Measurements from ENCODE around the gene NSF.

Gene NSF

GRCh38 chr17:46772475-46773220 lies 182.2 kb downstream of the NSF start:
- TF ChIP-seq TAF1 (IDR thresholded peaks at IDR 0.05; ENCODE audit: borderline replicate concordance, insufficient read depth, low read length): no peak

DNA sequence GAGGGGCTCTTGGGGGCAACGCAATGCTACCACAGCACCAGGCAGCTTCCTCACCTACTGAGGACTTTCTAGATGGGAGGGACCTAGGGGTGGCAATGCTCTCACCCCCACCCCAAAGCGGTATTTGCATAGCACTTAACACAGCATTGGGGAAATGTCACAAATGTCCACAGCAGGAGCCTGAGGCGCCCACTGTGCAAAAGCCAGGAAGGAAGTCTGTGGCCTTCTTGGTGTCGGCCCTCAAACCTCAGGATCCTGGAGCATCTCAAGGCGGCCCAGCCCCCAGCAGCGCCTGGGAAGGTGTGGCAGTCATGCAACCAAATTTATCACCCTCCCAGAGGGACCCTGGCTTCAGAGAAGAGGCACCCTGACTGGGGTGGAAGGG lies 182.7 kb downstream of the NSF start:
- TF ChIP-seq TAF1 (IDR thresholded peaks at IDR 0.05; ENCODE audit: borderline replicate concordance, insufficient read depth, low read length): no peak
- no peak for TF ChIP-seq FOXP2 (optimal IDR thresholded peaks at IDR 0.05; ENCODE audit: borderline replicate concordance, extremely low read depth, extremely low read length, insufficient read depth)
- no peak for TF ChIP-seq POLR2AphosphoS5 (IDR thresholded peaks at IDR 0.05; ENCODE audit: low read depth, low read length)
- TF ChIP-seq SIN3A (IDR thresholded peaks at IDR 0.05; ENCODE audit: borderline replicate concordance, insufficient read depth, low read length): no peak
- TF ChIP-seq REST (IDR thresholded peaks at IDR 0.05; ENCODE audit: insufficient read depth in 1 of 2, low read depth in 2 of 2, low read length in 2 of 2): no peak

GRCh38 chr17:46773676-46774075 lies 183.2 kb downstream of the NSF start:
- TF ChIP-seq SIN3A (IDR thresholded peaks at IDR 0.05; ENCODE audit: borderline replicate concordance, insufficient read depth, low read length) (no peak), POLR2AphosphoS5 (IDR thresholded peaks at IDR 0.05; ENCODE audit: low read depth, low read length) (no peak), REST (IDR thresholded peaks at IDR 0.05; ENCODE audit: insufficient read depth in 1 of 2, low read depth in 2 of 2, low read length in 2 of 2) (no peak), TAF1 (IDR thresholded peaks at IDR 0.05; ENCODE audit: borderline replicate concordance, insufficient read depth, low read length) (no peak), FOXP2 (optimal IDR thresholded peaks at IDR 0.05; ENCODE audit: borderline replicate concordance, extremely low read depth, extremely low read length, insufficient read depth) (no peak)

DNA sequence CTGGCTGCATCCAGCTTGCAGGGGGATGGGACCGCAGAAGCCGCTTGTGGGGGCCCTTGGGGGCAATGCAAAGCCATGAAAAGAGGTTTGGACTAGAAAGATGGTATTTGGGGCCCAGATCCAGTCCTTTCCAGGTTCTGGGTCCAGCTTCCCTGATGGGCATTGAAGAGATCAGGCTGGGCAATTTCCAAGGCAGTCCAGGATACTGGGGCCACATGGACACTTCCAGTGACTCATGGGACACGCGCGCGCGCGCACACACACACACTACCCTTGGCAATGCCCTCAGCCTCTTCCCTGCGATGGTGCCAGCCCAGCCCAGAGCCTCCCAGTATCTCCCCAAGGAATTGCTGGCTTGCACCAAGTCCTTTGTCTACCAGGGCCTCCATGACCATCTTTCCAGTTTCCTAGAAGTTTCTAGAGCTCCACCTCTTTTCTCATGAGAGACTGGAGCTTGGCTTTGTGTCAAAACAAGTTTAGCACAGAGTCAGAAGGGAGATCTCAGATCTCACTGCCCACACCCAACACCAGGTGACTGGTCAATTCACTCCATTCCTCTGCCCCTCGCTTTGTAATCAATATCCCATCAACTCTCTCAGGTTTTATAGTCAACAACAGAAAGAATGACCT lies 183.8 kb downstream of the NSF start:
- TF ChIP-seq SIN3A (IDR thresholded peaks at IDR 0.05; ENCODE audit: borderline replicate concordance, insufficient read depth, low read length) (no peak), REST (IDR thresholded peaks at IDR 0.05; ENCODE audit: insufficient read depth in 1 of 2, low read depth in 2 of 2, low read length in 2 of 2) (no peak), FOXP2 (optimal IDR thresholded peaks at IDR 0.05; ENCODE audit: borderline replicate concordance, extremely low read depth, extremely low read length, insufficient read depth) (no peak), POLR2AphosphoS5 (IDR thresholded peaks at IDR 0.05; ENCODE audit: low read depth, low read length) (no peak), TAF1 (IDR thresholded peaks at IDR 0.05; ENCODE audit: borderline replicate concordance, insufficient read depth, low read length) (no peak)

GRCh38 chr17:46776298-46777005 lies 186.0 kb downstream of the NSF start:
- no peak for TF ChIP-seq FOXP2 (optimal IDR thresholded peaks at IDR 0.05; ENCODE audit: borderline replicate concordance, extremely low read depth, extremely low read length, insufficient read depth)
- TF ChIP-seq SIN3A (IDR thresholded peaks at IDR 0.05; ENCODE audit: borderline replicate concordance, insufficient read depth, low read length): no peak
- TF ChIP-seq REST (IDR thresholded peaks at IDR 0.05; ENCODE audit: insufficient read depth in 1 of 2, low read depth in 2 of 2, low read length in 2 of 2): no peak
- no peak for TF ChIP-seq POLR2AphosphoS5 (IDR thresholded peaks at IDR 0.05; ENCODE audit: low read depth, low read length)
- no peak for TF ChIP-seq TAF1 (IDR thresholded peaks at IDR 0.05; ENCODE audit: borderline replicate concordance, insufficient read depth, low read length)

Data from PFSK-1 (cell line).